Activated B cell treated with CpG ODN at 0.5 μM for 24 hours (primary cell): Measurements from ENCODE around the gene MXI1. TPM values are rescaled to one million over a fixed set of nuclear protein-coding genes. Genes with fewer than 3 reads are reported as not detected.

Experiments used
- ATAC-seq: fragments of 200-7000 bp; cut with Tn5 transposase; one replicate; pipeline ENCODE4 v1.10.0; 2021; ENCODE audit warnings: low read depth, mild to moderate bottlenecking, moderate library complexity
- CTCF ChIA-PET: fragments of 350-600 bp; sonication (Branson Sonifier 250); formaldehyde crosslinking; loops from one replicate; lab custom pipeline; 2021; ENCODE audit warnings: antibody characterized with exemption; lab: Charles Lee
- POLR2A ChIA-PET: fragments of 350-600 bp; sonication (Branson Sonifier 250); formaldehyde crosslinking; loops from one replicate; lab custom pipeline; 2021; ENCODE audit warnings: antibody characterized with exemption; lab: Charles Lee
- DNase-seq: peaks from one replicate; pipeline ENCODE4 v3.0.0; 2022
- H3K27ac Mint-ChIP-seq: one replicate; pipeline ENCODE4 v1.8.0; 2020; ENCODE audit warnings: mixed read lengths
- H3K27me3 Mint-ChIP-seq: one replicate; pipeline ENCODE4 v1.8.0; 2021; ENCODE audit warnings: mixed read lengths
- H3K36me3 Mint-ChIP-seq: one replicate; pipeline ENCODE4 v1.8.0; 2021; ENCODE audit warnings: low read depth, mixed read lengths
- H3K4me1 Mint-ChIP-seq: one replicate; pipeline ENCODE4 v1.8.0; 2021; ENCODE audit warnings: mixed read lengths
- H3K4me3 Mint-ChIP-seq: one replicate; pipeline ENCODE4 v1.8.0; 2020; ENCODE audit warnings: mild to moderate bottlenecking, mixed read lengths
- H3K9me3 Mint-ChIP-seq: one replicate; pipeline ENCODE4 v1.8.0; 2020; ENCODE audit warnings: mixed read lengths
- CTCF ChIP-seq: fragments of 200-600 bp; IDR thresholded peaks from one replicate; pipeline ENCODE4 v1.8.0; 2022; ENCODE audit warnings: antibody characterized with exemption, mild to moderate bottlenecking
- intact Hi-C: fragments of 100-400 bp; cut with micrococcal nuclease; formaldehyde crosslinking; loops from one replicate; pipeline ENCODE4 v1.15.1; 2024
- total RNA-seq: library from RNA; stranded (reverse); gene quantifications from 2 replicates; pipeline ENCODE4 v1.2.3, GENCODE V29; 2022

MXI1 gene
- total RNA-seq, 1 donor from 2014 or later, result 8.5 TPM

- Mint-ChIP-seq H3K27me3 (no peaks in the 10 kb centered on the region), H3K27ac (peak overlapping the region; percentile 13), H3K9me3 (no peaks in the 10 kb centered on the region), H3K4me3 (no peak overlapping the region), H3K36me3 (no peaks in the 10 kb centered on the region), H3K4me1 (peaks cover 19% of the 10 kb centered on the region)
- POLR2A ChIA-PET, result interaction anchor here (0.9 to 1.5 kb wide), 9 partner anchors 13 to 272 kb away, joined by 3 to 9 read pairs (median 4); partner anchors contain the start of gene DUSP5
- DNase-seq, result no peak
- no peak for TF ChIP-seq CTCF
- CTCF ChIA-PET, result interaction anchor here (1.0 to 4.2 kb wide), 8 partner anchors 44 to 289 kb away, joined by 3 to 48 read pairs (median 6); no protein-coding TSS in a partner anchor
- intact Hi-C loops, result loop anchor here (1.0 kb wide), 7 partner anchors 13 to 289 kb away; no protein-coding TSS in a partner anchor
- peak; percentile 83 for ATAC-seq
Measured at GRCh38 chr10:110311357-110311949, 104.0 kb downstream of the MXI1 start.

- TF ChIP-seq CTCF, result no peak
- no peaks in the 10 kb centered on the region for H3K9me3 Mint-ChIP-seq
- DNase-seq, result no peak
- no peak overlapping the region for H3K27ac Mint-ChIP-seq
- peaks cover 19% of the 10 kb centered on the region for H3K4me1 Mint-ChIP-seq
- ChIA-PET CTCF (interaction anchor here (0.7 to 4.2 kb wide), 9 partner anchors 14 to 288 kb away, joined by 3 to 43 read pairs (median 4); no protein-coding TSS in a partner anchor), POLR2A (interaction anchor here (0.8 to 3.7 kb wide), 7 partner anchors 11 to 271 kb away, joined by 3 to 35 read pairs (median 5); partner anchors contain the start of gene DUSP5)
- intact Hi-C loops, result no loop called here
- ATAC-seq, result no peak
- no peak overlapping the region for H3K4me3 Mint-ChIP-seq
- no peaks in the 10 kb centered on the region for H3K27me3 Mint-ChIP-seq
- no peaks in the 10 kb centered on the region for H3K36me3 Mint-ChIP-seq
Measured at GRCh38 chr10:110312206-110312605, 104.8 kb downstream of the MXI1 start.

- CTCF ChIA-PET, result interaction anchor here (1.0 to 4.2 kb wide), 7 partner anchors 9 to 286 kb away, joined by 3 to 43 read pairs (median 6); partner anchors contain the start of gene SMNDC1
- intact Hi-C loops, result no loop called here
- DNase-seq, result no peak
- TF ChIP-seq CTCF, result no peak
- POLR2A ChIA-PET, result interaction anchor here (0.5 to 3.7 kb wide), 7 partner anchors 10 to 293 kb away, joined by 3 to 35 read pairs (median 5); no protein-coding TSS in a partner anchor
- ATAC-seq, result no peak
- peaks cover 19% of the 10 kb centered on the region for H3K4me1 Mint-ChIP-seq
- no peaks in the 10 kb centered on the region for H3K9me3 Mint-ChIP-seq
- H3K4me3 Mint-ChIP-seq, result no peak overlapping the region
- no peaks in the 10 kb centered on the region for H3K27me3 Mint-ChIP-seq
- H3K36me3 Mint-ChIP-seq, result no peaks in the 10 kb centered on the region
- no peak overlapping the region for H3K27ac Mint-ChIP-seq
Measured at GRCh38 chr10:110313674-110314073, 106.3 kb downstream of the MXI1 start.

- ATAC-seq (no peak), DNase-seq (no peak)
- Mint-ChIP-seq H3K36me3 (no peaks in the 10 kb centered on the region), H3K9me3 (peaks cover 9% of the 10 kb centered on the region), H3K27ac (no peak overlapping the region), H3K27me3 (no peaks in the 10 kb centered on the region), H3K4me1 (peaks cover 5% of the 10 kb centered on the region), H3K4me3 (no peak overlapping the region)
- TF ChIP-seq CTCF, result no peak
- ChIA-PET POLR2A (interaction anchor here (0.9 kb wide), 1 partner anchor 97 kb away, joined by 5 read pairs; no protein-coding TSS in a partner anchor), CTCF (no interaction called here)
- intact Hi-C loops, result no loop called here
Measured at GRCh38 chr10:110317866-110318850, 110.8 kb downstream of the MXI1 start.
